PFSK-1 (cell line): ENCODE measurements around the gene OR6S1.

Experiments used
- FOXP2 ChIP-seq: optimal IDR thresholded peaks from 2 replicates; pipeline ENCODE3; 2011; ENCODE audit warnings: borderline replicate concordance, control low read depth, inconsistent platforms; ENCODE audit not compliant: insufficient read depth; ENCODE audit errors: extremely low read length, extremely low read depth
- POLR2AphosphoS5 ChIP-seq: IDR thresholded peaks from 2 replicates; pipeline ENCODE4 v1.6.1; 2012; ENCODE audit warnings: low read depth, mild to moderate bottlenecking, control low read depth, low read length, moderate library complexity
- REST ChIP-seq, 2 experiments: IDR thresholded peaks; 2 replicates each; pipeline versions ENCODE4 v1.6.1 to v1.8.0; 2011 to 2012; ENCODE audit warnings: low read depth in 2 of 2, low read length in 2 of 2, control low read depth in 1 of 2, inconsistent platforms in 1 of 2, mild to moderate bottlenecking in 1 of 2, moderate library complexity in 1 of 2; ENCODE audit not compliant: insufficient read depth in 1 of 2
- SIN3A ChIP-seq: IDR thresholded peaks from 2 replicates; pipeline ENCODE4 v1.6.1; 2012; ENCODE audit warnings: mild to moderate bottlenecking, low read length, moderate library complexity, borderline replicate concordance; ENCODE audit not compliant: insufficient read depth
- TAF1 ChIP-seq: IDR thresholded peaks from 2 replicates; pipeline ENCODE4 v1.6.1; 2012; ENCODE audit warnings: low read length, control low read depth, borderline replicate concordance; ENCODE audit not compliant: insufficient read depth

Gene OR6S1

DNA sequence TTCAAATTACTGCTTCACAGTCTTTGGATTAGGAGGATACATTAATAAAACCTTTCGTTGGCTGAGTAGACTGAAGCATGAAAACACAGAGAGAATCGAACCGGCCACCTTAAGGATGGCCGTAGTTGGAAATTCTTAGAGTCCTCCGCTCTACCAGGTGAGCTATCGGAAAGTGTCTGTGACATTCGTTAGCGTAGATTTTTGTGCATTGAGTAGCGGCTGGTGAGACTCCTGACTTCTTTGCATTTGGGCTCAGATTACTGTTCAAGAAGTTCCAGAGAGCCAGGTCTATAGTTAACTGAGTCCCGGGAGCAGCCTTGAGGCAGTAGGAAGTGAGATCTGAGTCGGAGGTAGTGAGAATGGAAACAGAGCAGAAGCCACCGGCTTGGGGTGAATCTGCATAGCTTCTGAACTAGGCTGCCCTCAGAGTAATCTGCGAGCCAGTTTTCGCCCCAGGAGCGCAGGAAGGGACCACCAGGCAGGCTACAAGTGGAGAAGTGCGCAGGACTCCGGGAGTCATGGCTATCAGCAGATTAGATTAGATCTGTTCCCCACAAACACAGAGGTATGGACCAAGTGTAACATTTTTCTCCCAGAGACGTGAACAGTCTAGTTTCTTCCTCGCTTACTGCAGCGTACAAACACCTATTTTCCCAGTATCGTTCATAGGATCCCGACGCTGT is 11.0 kb downstream of the OR6S1 start:
- no peak for TF ChIP-seq SIN3A
- TF ChIP-seq POLR2AphosphoS5 = no peak

- TF ChIP-seq FOXP2 (no peak), REST (IDR thresholded peaks at IDR 0.05; ENCODE audit: insufficient read depth in 1 of 2, low read depth in 2 of 2, low read length in 2 of 2) (no peak), TAF1 (no peak), SIN3A (no peak), POLR2AphosphoS5 (no peak)
Observed at GRCh38 chr14:20628063-20628854, 13.2 kb downstream of the OR6S1 start.

DNA sequence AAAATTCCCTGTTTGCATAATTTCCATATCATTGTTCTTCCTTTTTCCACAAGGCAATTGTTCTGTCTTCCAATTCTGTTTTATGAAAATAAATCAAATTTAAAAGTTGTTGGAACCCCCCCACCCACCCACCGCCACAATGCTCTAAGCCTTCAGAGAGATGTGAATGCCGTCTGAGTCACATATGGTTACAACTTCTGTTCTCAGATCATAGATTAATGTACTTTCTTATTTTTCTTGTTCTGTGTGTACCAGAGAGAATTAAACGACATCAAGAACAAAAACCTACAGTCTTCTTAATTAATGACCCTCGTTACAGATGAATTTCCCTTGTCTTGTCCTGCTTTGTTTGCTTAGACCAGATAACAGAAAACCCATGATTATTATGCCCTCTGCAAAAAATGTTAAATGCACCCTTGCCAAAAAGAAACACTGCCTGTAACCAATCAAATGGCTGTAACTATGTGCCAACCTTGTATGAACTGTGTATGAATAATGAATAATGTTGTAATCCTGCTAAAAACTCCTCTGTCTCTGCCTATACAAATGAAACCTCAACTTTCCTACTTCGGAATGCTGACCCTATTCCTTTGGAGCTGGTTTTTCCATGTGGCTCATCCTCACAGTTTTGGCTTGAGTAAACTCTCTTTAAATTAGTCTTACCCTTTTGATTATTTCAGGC is 14.0 kb downstream of the OR6S1 start:
- TF ChIP-seq TAF1 (no peak), FOXP2 (no peak)

DNA sequence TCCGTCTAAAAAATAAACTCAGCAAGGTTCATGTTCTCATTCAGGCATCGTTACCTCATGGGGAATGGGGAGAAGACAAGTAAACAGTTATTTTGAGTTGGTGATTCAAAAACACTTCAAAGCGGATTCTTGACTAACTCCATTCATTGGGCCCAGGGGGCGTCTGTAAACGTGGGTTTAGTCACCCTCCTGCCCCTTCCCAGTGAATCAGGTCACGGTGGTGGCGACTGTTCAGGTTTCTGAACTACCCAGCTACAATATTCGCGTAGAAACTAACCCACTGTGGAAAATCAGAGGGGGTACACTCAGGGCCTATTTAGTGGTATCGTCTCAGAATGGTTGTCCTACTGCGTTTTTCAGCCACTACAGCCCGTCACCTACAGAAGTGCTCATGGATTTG is 15.2 kb downstream of the OR6S1 start:
- TF ChIP-seq POLR2AphosphoS5 (no peak), REST (IDR thresholded peaks at IDR 0.05; ENCODE audit: insufficient read depth in 1 of 2, low read depth in 2 of 2, low read length in 2 of 2) (no peak), FOXP2 (no peak), SIN3A (no peak)

DNA sequence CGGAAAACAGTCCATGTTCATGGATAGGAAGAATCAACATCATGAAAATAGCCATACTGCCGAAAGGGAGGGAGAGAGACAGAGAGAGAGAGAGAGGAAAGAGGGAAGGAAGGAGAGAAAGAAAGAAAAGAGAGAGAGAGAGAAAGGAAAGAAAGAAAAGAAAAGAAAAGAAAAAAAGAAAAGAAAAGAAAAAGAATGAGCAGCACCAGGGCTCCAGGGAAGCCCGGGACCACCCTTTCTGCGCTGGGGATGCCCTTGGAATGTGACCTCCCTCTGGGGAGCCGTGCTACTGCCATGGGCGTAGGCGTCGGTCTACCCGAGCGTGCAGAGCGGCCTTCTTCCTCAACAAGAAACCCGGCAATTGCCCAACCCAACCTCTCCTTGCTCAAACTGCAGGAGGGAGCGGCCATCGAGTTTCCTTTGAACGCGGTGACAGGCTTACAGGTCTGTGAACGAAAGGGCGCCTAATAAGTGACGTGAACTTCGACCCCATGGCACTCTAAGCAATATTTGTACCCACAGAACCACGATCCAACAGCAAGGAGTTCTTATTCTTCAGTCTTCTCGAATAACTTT is 16.9 kb downstream of the OR6S1 start:
- TF ChIP-seq SIN3A = no peak
- TF ChIP-seq POLR2AphosphoS5 = no peak

DNA sequence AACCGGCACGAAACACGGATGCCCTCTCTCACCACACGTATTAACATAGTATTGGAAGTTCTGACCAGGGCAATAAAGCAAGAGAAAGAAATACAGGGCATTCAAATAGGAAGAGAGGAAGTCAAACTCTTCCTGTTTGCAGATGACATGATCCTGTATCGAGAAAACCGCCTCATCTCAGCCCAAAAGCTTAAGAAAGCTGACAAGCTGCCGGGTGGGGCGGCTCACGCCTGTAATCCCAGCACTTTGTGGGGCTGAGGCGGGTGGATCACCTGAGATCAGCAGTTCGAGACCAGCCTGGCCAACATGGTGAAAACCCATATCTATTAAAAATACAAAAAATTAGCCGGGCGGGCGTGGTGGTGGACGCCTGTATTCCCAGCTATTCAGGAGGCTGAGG is 17.7 kb downstream of the OR6S1 start:
- no peak for TF ChIP-seq SIN3A
- TF ChIP-seq POLR2AphosphoS5 = no peak
- no peak for TF ChIP-seq TAF1
- TF ChIP-seq FOXP2 = no peak
- TF ChIP-seq REST (IDR thresholded peaks at IDR 0.05; ENCODE audit: insufficient read depth in 1 of 2, low read depth in 2 of 2, low read length in 2 of 2) = no peak
